Ishikawa (cell line): Measurements from ENCODE around the gene GDNF.

ENCODE experiments used
- CEBPB ChIP-seq: IDR thresholded peaks from 2 replicates; pipeline ENCODE4 v1.6.1; 2012
- CREB1 ChIP-seq: IDR thresholded peaks from 2 replicates; pipeline ENCODE4 v1.6.1; 2012; ENCODE audit warnings: low read depth
- MAX ChIP-seq: IDR thresholded peaks from 2 replicates; pipeline ENCODE4 v1.6.1; 2012
- NFIC ChIP-seq: IDR thresholded peaks from 2 replicates; pipeline ENCODE4 v1.6.1; 2012
- RAD21 ChIP-seq: IDR thresholded peaks from 2 replicates; pipeline ENCODE4 v1.6.1; 2012; ENCODE audit warnings: low read depth
- REST ChIP-seq: IDR thresholded peaks from 2 replicates; pipeline ENCODE4 v1.6.1; 2012; ENCODE audit warnings: low read depth, mild to moderate bottlenecking
- TAF1 ChIP-seq: IDR thresholded peaks from 2 replicates; pipeline ENCODE4 v1.6.1; 2012; ENCODE audit warnings: low read depth, mild to moderate bottlenecking
- TCF12 ChIP-seq: IDR thresholded peaks from 2 replicates; pipeline ENCODE4 v1.6.1; 2012; ENCODE audit warnings: low read depth
- TEAD4 ChIP-seq: IDR thresholded peaks from 2 replicates; pipeline ENCODE4 v1.6.1; 2012

GRCh38 chr5:37816883-37817282 lies 23.0 kb downstream of the GDNF start:
- no peak for TF ChIP-seq REST
- no peak for TF ChIP-seq RAD21
- no peak for TF ChIP-seq CREB1
- no peak for TF ChIP-seq MAX
- TF ChIP-seq TCF12, result no peak
- TF ChIP-seq CEBPB, result no peak
- no peak for TF ChIP-seq TEAD4
- no peak for TF ChIP-seq NFIC
- TF ChIP-seq TAF1, result no peak
